ENCODE data around the gene LRRC26.
A peak's percentile ranks its signal among the peaks of the same experiment; 100 is the strongest.

The LRRC26 gene, protein sequence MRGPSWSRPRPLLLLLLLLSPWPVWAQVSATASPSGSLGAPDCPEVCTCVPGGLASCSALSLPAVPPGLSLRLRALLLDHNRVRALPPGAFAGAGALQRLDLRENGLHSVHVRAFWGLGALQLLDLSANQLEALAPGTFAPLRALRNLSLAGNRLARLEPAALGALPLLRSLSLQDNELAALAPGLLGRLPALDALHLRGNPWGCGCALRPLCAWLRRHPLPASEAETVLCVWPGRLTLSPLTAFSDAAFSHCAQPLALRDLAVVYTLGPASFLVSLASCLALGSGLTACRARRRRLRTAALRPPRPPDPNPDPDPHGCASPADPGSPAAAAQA

DNA sequence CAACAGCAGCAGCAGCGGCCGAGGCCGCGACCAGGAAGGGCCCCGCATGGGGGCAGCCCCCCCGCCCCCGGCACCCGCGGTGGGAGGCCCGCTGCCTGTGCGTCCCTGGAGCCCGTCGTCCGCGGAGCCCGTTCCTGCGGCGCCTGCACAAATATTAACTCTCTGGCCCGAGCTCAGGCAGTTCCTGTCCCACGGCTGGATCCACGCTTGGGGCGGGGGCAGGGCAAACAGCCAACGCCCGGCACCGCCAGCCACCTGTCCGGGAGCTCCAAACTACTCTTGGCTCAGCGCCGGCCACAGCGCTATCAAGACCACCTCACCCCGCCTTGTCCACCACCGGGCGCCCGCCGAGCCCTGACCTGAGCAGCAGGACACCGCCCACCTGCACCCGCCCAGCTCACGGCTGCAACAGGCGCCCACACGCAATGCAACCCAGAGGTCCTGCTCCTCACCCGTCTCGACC is at the start of gene LRRC26:
TSS of gene LRRC26 (minus strand) at position 156 of the 463 bp plus-strand sequence. CDS start at position 48, 108 bp downstream.
- ChIA-PET POLR2A (interaction anchor here (0.9 to 3.2 kb wide), 5 partner anchors 19 to 83 kb away, joined by 3 to 8 read pairs (median 4); partner anchors contain the start of genes ANAPC2, MAN1B1, SSNA1 and TUBB4B), CTCF (no interaction called here)
- no peak for DNase-seq (ENCODE audit: extremely low spot score)
- no peak for TF ChIP-seq HDGF (IDR thresholded peaks at IDR 0.05; ENCODE audit: borderline replicate concordance)
- no peak for TF ChIP-seq ZNF384 (IDR thresholded peaks at IDR 0.05)
- TF ChIP-seq CTBP1 (IDR thresholded peaks at IDR 0.05; ENCODE audit: borderline replicate concordance), result no peak
- TF ChIP-seq ELF4 (IDR thresholded peaks at IDR 0.05), result no peak
- TF ChIP-seq TARDBP (IDR thresholded peaks at IDR 0.05), result no peak
- TF ChIP-seq, protein P1, sequence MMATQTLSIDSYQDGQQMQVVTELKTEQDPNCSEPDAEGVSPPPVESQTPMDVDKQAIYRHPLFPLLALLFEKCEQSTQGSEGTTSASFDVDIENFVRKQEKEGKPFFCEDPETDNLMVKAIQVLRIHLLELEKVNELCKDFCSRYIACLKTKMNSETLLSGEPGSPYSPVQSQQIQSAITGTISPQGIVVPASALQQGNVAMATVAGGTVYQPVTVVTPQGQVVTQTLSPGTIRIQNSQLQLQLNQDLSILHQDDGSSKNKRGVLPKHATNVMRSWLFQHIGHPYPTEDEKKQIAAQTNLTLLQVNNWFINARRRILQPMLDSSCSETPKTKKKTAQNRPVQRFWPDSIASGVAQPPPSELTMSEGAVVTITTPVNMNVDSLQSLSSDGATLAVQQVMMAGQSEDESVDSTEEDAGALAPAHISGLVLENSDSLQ (IDR thresholded peaks at IDR 0.05), result no peak
- TF ChIP-seq FOXK2 (IDR thresholded peaks at IDR 0.05), result no peak
- no peak for TF ChIP-seq SUZ12 (IDR thresholded peaks at IDR 0.05)
- no peak for TF ChIP-seq FOXM1 (IDR thresholded peaks at IDR 0.05; ENCODE audit: borderline replicate concordance)
- no peak for TF ChIP-seq L3MBTL2 (conservative IDR thresholded peaks at IDR 0.05)
- TF ChIP-seq SP1 (IDR thresholded peaks at IDR 0.05), result no peak
- TF ChIP-seq FOXA1 (IDR thresholded peaks at IDR 0.05), result no peak
- no peak for TF ChIP-seq LEF1 (IDR thresholded peaks at IDR 0.05; ENCODE audit: borderline replicate concordance)
- TF ChIP-seq NFRKB (IDR thresholded peaks at IDR 0.05), result no peak
- no peak for TF ChIP-seq ARNT (IDR thresholded peaks at IDR 0.05)
- TF ChIP-seq BHLHE40 (IDR thresholded peaks at IDR 0.05; ENCODE audit: borderline replicate concordance), result no peak

DNA sequence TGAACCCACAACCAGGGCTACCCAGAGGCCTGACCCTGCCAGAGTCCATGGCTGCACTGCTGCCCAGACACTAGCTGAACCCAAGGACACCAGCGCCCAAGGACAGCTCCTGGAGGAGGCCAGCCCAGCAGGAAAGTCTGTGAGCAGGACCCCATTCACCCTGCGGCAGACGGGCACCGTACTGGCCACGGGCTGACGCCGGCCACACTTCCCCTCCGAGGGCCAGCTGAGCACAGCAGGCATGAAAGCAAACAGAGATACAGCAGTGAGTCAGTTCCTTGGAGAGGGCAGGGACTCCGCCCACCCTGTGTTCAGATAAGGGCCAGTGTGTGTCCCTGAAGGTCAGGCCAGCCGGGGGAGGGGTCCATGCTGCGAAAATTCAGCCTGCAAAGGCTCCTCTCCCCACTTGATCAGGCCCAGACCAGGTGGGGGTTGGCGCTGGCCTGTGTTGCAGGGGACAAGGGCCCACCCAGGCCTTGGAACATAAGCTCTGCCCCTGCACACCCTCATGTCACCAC is 49.0 kb upstream of the LRRC26 start:
- ChIA-PET POLR2A (interaction anchor here (1.1 to 1.7 kb wide), 2 partner anchors 14 to 30 kb away, joined by 3 to 5 read pairs; partner anchors contain the start of genes ANAPC2, NDOR1, SSNA1 and TMEM203), CTCF (no interaction called here)
- TF ChIP-seq SUZ12 (IDR thresholded peaks at IDR 0.05) (no peak), BHLHE40 (IDR thresholded peaks at IDR 0.05; ENCODE audit: borderline replicate concordance) (no peak)
- no peak for DNase-seq (ENCODE audit: extremely low spot score)

DNA sequence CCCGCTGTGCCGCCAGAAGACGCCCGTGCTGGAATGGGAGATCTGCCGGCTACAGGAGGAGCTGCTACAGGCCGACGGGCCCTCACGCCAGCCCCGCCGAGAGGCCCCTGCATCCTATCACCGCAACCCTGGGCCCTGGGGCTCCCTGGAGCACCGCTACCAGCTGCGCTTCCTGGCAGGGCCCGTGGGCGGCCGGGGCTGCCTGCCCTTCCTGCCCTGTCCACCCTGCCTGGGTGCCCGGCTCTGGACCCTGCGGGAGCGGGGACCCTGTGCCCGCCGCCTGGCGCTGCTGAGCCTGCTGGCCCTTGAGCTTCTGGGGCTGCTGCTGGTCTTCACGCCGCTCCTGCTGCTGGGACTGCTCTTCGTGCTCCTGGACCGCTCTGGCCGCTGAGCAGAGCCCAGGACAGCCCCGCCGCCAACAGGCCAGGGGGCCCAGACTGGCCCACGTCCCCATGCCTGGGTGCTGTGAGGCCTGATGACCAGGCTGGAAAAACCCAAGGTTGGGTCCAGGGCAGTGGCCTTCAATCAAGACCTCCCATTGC is 48.4 kb upstream of the LRRC26 start:
- POLR2A ChIA-PET, result interaction anchor here (1.7 kb wide), 1 partner anchor 14 kb away, joined by 5 read pairs; the partner anchor contains the start of genes NDOR1 and TMEM203
- TF ChIP-seq FOXK2 (IDR thresholded peaks at IDR 0.05), result no peak
- TF ChIP-seq CTBP1 (IDR thresholded peaks at IDR 0.05; ENCODE audit: borderline replicate concordance), result no peak
- TF ChIP-seq, protein P1 (IDR thresholded peaks at IDR 0.05), result no peak
- TF ChIP-seq L3MBTL2 (conservative IDR thresholded peaks at IDR 0.05), result no peak
- no peak for TF ChIP-seq TARDBP (IDR thresholded peaks at IDR 0.05)
- no peak for TF ChIP-seq NFRKB (IDR thresholded peaks at IDR 0.05)
- no peak for TF ChIP-seq LEF1 (IDR thresholded peaks at IDR 0.05; ENCODE audit: borderline replicate concordance)
- no peak for TF ChIP-seq FOXM1 (IDR thresholded peaks at IDR 0.05; ENCODE audit: borderline replicate concordance)
- no peak for TF ChIP-seq BHLHE40 (IDR thresholded peaks at IDR 0.05; ENCODE audit: borderline replicate concordance)
- no peak for TF ChIP-seq FOXA1 (IDR thresholded peaks at IDR 0.05)
- no peak for TF ChIP-seq HDGF (IDR thresholded peaks at IDR 0.05; ENCODE audit: borderline replicate concordance)
- no peak for TF ChIP-seq SUZ12 (IDR thresholded peaks at IDR 0.05)

DNA sequence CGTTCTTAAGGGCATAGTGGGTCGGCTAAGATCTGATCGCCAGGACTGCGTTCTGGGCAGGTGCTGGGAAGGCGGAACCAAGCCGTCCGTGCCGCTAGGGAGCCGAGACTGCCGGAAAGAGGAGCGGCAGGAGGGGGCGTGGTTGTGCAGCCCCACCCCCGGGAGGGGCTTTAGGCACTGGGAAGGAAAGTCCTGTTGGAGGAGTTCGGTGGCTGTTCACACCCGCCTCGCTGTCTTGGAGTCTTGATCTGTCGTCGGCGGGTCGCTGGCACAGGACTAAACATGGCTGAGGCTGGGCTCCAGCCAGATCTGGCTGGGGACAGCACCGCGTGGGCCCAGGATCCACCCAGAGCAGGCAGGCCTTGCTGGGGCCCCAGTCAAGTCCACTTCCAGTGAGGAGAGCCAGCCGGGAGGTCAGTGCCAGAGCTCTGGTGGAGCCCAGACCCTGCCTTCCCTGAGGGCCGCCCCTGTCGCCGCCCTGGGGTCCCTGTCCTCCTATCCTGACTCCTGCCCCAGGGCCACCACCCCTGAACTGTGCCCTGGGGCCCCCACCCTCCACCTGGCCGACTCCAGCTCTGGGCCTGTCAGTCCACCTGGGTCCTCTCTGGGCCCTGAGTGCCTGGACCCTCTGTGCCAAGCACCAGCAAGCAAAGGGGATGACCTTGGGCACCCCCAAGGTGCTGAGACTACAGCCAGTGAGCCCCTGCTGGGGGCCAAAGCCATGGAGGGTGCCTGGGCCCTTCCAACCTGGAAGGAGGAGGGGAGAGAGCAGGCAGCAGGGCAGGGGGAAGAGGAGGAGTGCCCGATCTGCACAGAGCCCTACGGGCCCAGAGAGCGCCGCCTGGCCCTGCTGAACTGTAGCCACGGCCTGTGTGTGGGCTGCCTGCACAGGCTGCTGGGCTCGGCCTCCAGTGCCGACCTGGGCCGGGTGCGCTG is 47.7 kb upstream of the LRRC26 start:
- ChIA-PET CTCF (no interaction called here), POLR2A (interaction anchor here (0.9 to 3.8 kb wide), 5 partner anchors 13 to 28 kb away, joined by 3 to 16 read pairs (median 3); partner anchors contain the start of genes NDOR1, TMEM203 and TPRN)
- peak; percentile 55 for DNase-seq (ENCODE audit: extremely low spot score)
- no peak for TF ChIP-seq ELF4 (IDR thresholded peaks at IDR 0.05)
- TF ChIP-seq ARNT (IDR thresholded peaks at IDR 0.05), result no peak
- no peak for TF ChIP-seq ZNF384 (IDR thresholded peaks at IDR 0.05)
- no peak for TF ChIP-seq SUZ12 (IDR thresholded peaks at IDR 0.05)
- no peak for TF ChIP-seq TARDBP (IDR thresholded peaks at IDR 0.05)
- TF ChIP-seq L3MBTL2 (conservative IDR thresholded peaks at IDR 0.05), result no peak
- TF ChIP-seq BHLHE40 (IDR thresholded peaks at IDR 0.05; ENCODE audit: borderline replicate concordance), result no peak
- TF ChIP-seq, protein P1 (IDR thresholded peaks at IDR 0.05), result no peak

More for the DNA sequence above, 48.4 kb upstream of the LRRC26 start:
- CTCF ChIA-PET, result no interaction called here
- DNase-seq (ENCODE audit: extremely low spot score), result no peak
